Tibial nerve (tissue), 4 donors: Measurements from ENCODE around the gene NALCN. TPM values are rescaled to one million over a fixed set of nuclear protein-coding genes. Genes with fewer than 3 reads are reported as not detected.

Experiments used
- DNase-seq, 2 donors: peaks; one replicate each; pipeline ENCODE4 v3.0.0-alpha.2; 2019; ENCODE audit warnings: low spot score in 2 of 2
- H3K27ac ChIP-seq, 4 donors: fragments of 200-600 bp; sonication (generic) in 3 of 4; one replicate each; pipeline ENCODE4 v1.5.1; 2017 to 2019; ENCODE audit warnings: mild to moderate bottlenecking in 1 of 4
- H3K27me3 ChIP-seq, 2 donors: fragments of 200-600 bp; sonication (generic) in 1 of 2; one replicate each; pipeline versions ENCODE4 v1.5.1 to v1.6.0; 2017 to 2019
- H3K36me3 ChIP-seq, 3 donors: fragments of 200-600 bp; sonication (generic); one replicate each; pipeline ENCODE4 v1.5.1; 2018 to 2019
- H3K4me1 ChIP-seq, 4 donors: fragments of 200-600 bp; sonication (generic) in 3 of 4; one replicate each; pipeline ENCODE4 v1.5.1; 2017 to 2019
- H3K4me3 ChIP-seq, 4 donors: fragments of 200-600 bp; sonication (generic) in 3 of 4; one replicate each; pipeline ENCODE4 v1.5.1; 2017 to 2019; ENCODE audit warnings: mild to moderate bottlenecking in 1 of 4, moderate library complexity in 1 of 4
- H3K9me3 ChIP-seq, 4 donors: fragments of 200-600 bp; sonication (generic) in 3 of 4; one replicate each; pipeline ENCODE4 v1.5.1; 2017 to 2019
- CTCF ChIP-seq, 5 experiments: fragments of 200-600 bp in 3 of 5; fragments of 450-650 bp in 2 of 5; sonication (generic) in 3 of 5; IDR thresholded peaks; one replicate each; pipeline ENCODE4 v1.5.1; 2016 to 2019; ENCODE audit warnings: antibody characterized with exemption in 5 of 5, mild to moderate bottlenecking in 3 of 5, moderate library complexity in 2 of 5
- EP300 ChIP-seq, 2 donors: sonication (generic); formaldehyde crosslinking; IDR thresholded peaks; one replicate each; pipeline ENCODE4 v1.6.1; 2017; ENCODE audit warnings: antibody characterized with exemption in 2 of 2, mild to moderate bottlenecking in 1 of 2
- POLR2A ChIP-seq, 2 donors: fragments of 450-650 bp; IDR thresholded peaks; one replicate each; pipeline ENCODE4 v1.6.1; 2017; ENCODE audit warnings: antibody characterized with exemption in 2 of 2, mild to moderate bottlenecking in 2 of 2, moderate library complexity in 2 of 2
- WGBS, 2 donors: methylation state at CpG; one replicate each; pipeline ENCODE4 v1.1.5; 2018; 5-methylcytosine and 5-hydroxymethylcytosine counted together
- total RNA-seq, 4 donors: library from RNA; depleted of rRNA; stranded (reverse); fragments of >200 nt; gene quantifications; one replicate each; pipeline ENCODE4 v1.1.0, GENCODE V29; 2016

The NALCN gene
- total RNA-seq, 4 donors from 2014 or later = 6.0 to 11.8 (median 8.7) TPM

GRCh38 chr13:101109005-101109404 is 307.3 kb downstream of the NALCN start:
- no peaks in the 10 kb centered on the region for H3K27me3 ChIP-seq
- DNase-seq = no peak
- H3K27ac ChIP-seq = no peak overlapping the region
- peaks cover 0 to 3% (median 0%) of the 10 kb centered on the region in 4 donors for H3K9me3 ChIP-seq
- H3K36me3 ChIP-seq = peaks cover 0 to 9% (median 0%) of the 10 kb centered on the region in 3 donors
- 96 to 97% methylated on average over 7 of the region's 7 CpGs for WGBS, 2 donors
- H3K4me1 ChIP-seq = no peaks in the 10 kb centered on the region
- TF ChIP-seq POLR2A (IDR thresholded peaks at IDR 0.05) (no peak), EP300 (IDR thresholded peaks at IDR 0.05) (no peak), CTCF (IDR thresholded peaks at IDR 0.05) (no peak)
- H3K4me3 ChIP-seq = no peak overlapping the region

GRCh38 chr13:101098873-101099272 is 317.4 kb downstream of the NALCN start:
- H3K4me3 ChIP-seq = no peak overlapping the region
- H3K9me3 ChIP-seq = no peaks in the 10 kb centered on the region
- DNase-seq = no peak
- WGBS, 2 donors = 94 to 99% methylated on average over 4 of the region's 4 CpGs
- peaks cover 0 to under 1% (median 0%) of the 10 kb centered on the region in 3 donors for H3K36me3 ChIP-seq
- H3K4me1 ChIP-seq = no peaks in the 10 kb centered on the region
- no peak overlapping the region for H3K27ac ChIP-seq
- H3K27me3 ChIP-seq = no peaks in the 10 kb centered on the region
- no peak for TF ChIP-seq CTCF (IDR thresholded peaks at IDR 0.05)
- no peak for TF ChIP-seq EP300 (IDR thresholded peaks at IDR 0.05)
- TF ChIP-seq POLR2A (IDR thresholded peaks at IDR 0.05) = no peak

- Histone ChIP-seq H3K4me3 (no peak overlapping the region), H3K9me3 (no peaks in the 10 kb centered on the region), H3K27me3 (no peaks in the 10 kb centered on the region), H3K36me3 (no peaks in the 10 kb centered on the region), H3K4me1 (no peaks in the 10 kb centered on the region), H3K27ac (no peak overlapping the region)
- DNase-seq = no peak
- TF ChIP-seq POLR2A (IDR thresholded peaks at IDR 0.05) (no peak), EP300 (IDR thresholded peaks at IDR 0.05) (no peak), CTCF (IDR thresholded peaks at IDR 0.05) (no peak)
These were observed 323.3 kb downstream of the NALCN start for GRCh38 chr13:101092985-101093384.

- Histone ChIP-seq H3K4me3 (no peak overlapping the region), H3K27me3 (no peaks in the 10 kb centered on the region), H3K36me3 (no peaks in the 10 kb centered on the region), H3K27ac (no peak overlapping the region), H3K9me3 (no peaks in the 10 kb centered on the region), H3K4me1 (no peaks in the 10 kb centered on the region)
- no peak for TF ChIP-seq EP300 (IDR thresholded peaks at IDR 0.05)
- no peak for TF ChIP-seq POLR2A (IDR thresholded peaks at IDR 0.05)
- no peak for TF ChIP-seq CTCF (IDR thresholded peaks at IDR 0.05)
- no peak for DNase-seq
- WGBS, 2 donors = 86 to 87% methylated on average over 4 of the region's 4 CpGs
These were observed 326.0 kb downstream of the NALCN start for GRCh38 chr13:101090287-101090686.

- Histone ChIP-seq H3K9me3 (no peaks in the 10 kb centered on the region), H3K4me1 (no peaks in the 10 kb centered on the region), H3K27me3 (no peaks in the 10 kb centered on the region), H3K36me3 (no peaks in the 10 kb centered on the region), H3K27ac (no peak overlapping the region), H3K4me3 (no peak overlapping the region)
- 20 to 70% methylated on average over 2 of the region's 2 CpGs for WGBS, 2 donors
- no peak for TF ChIP-seq EP300 (IDR thresholded peaks at IDR 0.05)
- TF ChIP-seq POLR2A (IDR thresholded peaks at IDR 0.05) = no peak
- TF ChIP-seq CTCF (IDR thresholded peaks at IDR 0.05) = no peak
- DNase-seq = no peak
These were observed 330.8 kb downstream of the NALCN start for GRCh38 chr13:101085551-101085950.
